Retina (tissue), 1 donor: ENCODE data around the gene PRAMEF25.
"Not testable (repeated sequence)": the region's sequence is repeated elsewhere in the genome, so short reads cannot be mapped to it uniquely, and the experiment has no call there.

Experiments
- DNase-seq: peaks from one replicate; pipeline ENCODE4 v3.0.0-alpha.2; 2016

PRAMEF25 gene

GRCh38 chr1:13070474-13070873, at the start of gene PRAMEF25:
TSS of gene PRAMEF25 (plus strand) at chr1:13070774. CDS start at chr1:13073694, 2,920 bp downstream.
- not testable (repeated sequence) for DNase-seq

- not testable (repeated sequence) for DNase-seq
These were observed 14.1 kb upstream of the PRAMEF25 start, which contains the start of gene PRAMEF27 for GRCh38 chr1:13056475-13056874. TSS of gene PRAMEF27 (minus strand) at chr1:13056575. CDS start at chr1:13053659, 2,916 bp downstream.

- DNase-seq, result not testable (repeated sequence)
These were observed 46.2 kb downstream of the PRAMEF25 start, which contains the start of gene HNRNPCL2 for GRCh38 chr1:13116754-13117153. TSS of gene HNRNPCL2 (minus strand) at chr1:13116854. CDS start at chr1:13116400, 454 bp downstream.
